ENCODE data around the gene PGS1.
A peak's percentile ranks its signal among the peaks of the same experiment; 100 is the strongest.

The PGS1 gene

GRCh38 chr17:78421534-78422266 is 43.3 kb downstream of the PGS1 start:
- H3K27me3 ChIP-seq (ENCODE audit: insufficient read depth, low read length, poor library complexity): no peaks in the 10 kb centered on the region
- no peak overlapping the region for H3K4me3 ChIP-seq (ENCODE audit: low read depth in 1 of 2, low read length in 2 of 2)
- no peak overlapping the region for H2AFZ ChIP-seq (ENCODE audit: low read depth, low read length)
- H3K4me2 ChIP-seq (ENCODE audit: insufficient read depth, low read length): no peak overlapping the region
- DNase-seq (peak; percentile 59), ATAC-seq (ENCODE audit: insufficient read depth, low read depth) (peak; percentile 74)
- H3K9ac ChIP-seq (ENCODE audit: low read depth, low read length): no peak overlapping the region
- no peaks in the 10 kb centered on the region for H3K9me3 ChIP-seq (ENCODE audit: insufficient read depth, low read length, severe bottlenecking)
- peaks cover 28% of the 10 kb centered on the region for H4K20me1 ChIP-seq (ENCODE audit: insufficient read depth, low read length)
- peaks cover 90% of the 10 kb centered on the region for H3K36me3 ChIP-seq (ENCODE audit: insufficient read depth, low read length)
- no peak overlapping the region for H3K27ac ChIP-seq (ENCODE audit: low read length)
- no peaks in the 10 kb centered on the region for H3K79me2 ChIP-seq (ENCODE audit: insufficient read depth, low read length)
- H3K4me1 ChIP-seq (ENCODE audit: insufficient read depth, low read length): no peaks in the 10 kb centered on the region
- peak; percentile 97 for TF ChIP-seq CTCF (IDR thresholded peaks at IDR 0.05; ENCODE audit: borderline replicate concordance, extremely low read depth, low read length, poor library complexity, severe bottlenecking)
- no peak for TF ChIP-seq EZH2 (IDR thresholded peaks at IDR 0.05; ENCODE audit: borderline replicate concordance, low read depth, low read length, severe bottlenecking)

DNA sequence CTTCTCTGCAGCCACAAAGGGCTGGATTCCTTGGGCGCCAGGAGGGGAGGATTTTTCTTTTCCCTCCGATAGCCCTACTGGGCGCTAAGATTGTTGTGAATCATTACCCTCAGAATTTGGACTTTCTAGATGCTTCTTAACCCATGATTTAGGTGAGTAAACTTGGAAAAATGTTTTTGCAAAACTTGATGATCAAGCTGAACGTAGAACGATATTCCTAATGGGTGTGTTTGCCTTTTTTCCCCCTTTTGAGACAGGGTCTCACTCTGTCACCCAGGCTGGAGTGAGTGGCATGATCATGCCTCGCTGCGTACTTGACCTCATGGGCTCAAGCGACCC is 43.8 kb downstream of the PGS1 start:
- no peak for TF ChIP-seq EZH2 (IDR thresholded peaks at IDR 0.05; ENCODE audit: borderline replicate concordance, low read depth, low read length, severe bottlenecking)
- Histone ChIP-seq H3K27me3 (ENCODE audit: insufficient read depth, low read length, poor library complexity) (no peaks in the 10 kb centered on the region), H3K4me1 (ENCODE audit: insufficient read depth, low read length) (no peaks in the 10 kb centered on the region), H4K20me1 (ENCODE audit: insufficient read depth, low read length) (peaks cover 28% of the 10 kb centered on the region), H3K36me3 (ENCODE audit: insufficient read depth, low read length) (peaks cover 91% of the 10 kb centered on the region), H3K9me3 (ENCODE audit: insufficient read depth, low read length, severe bottlenecking) (no peaks in the 10 kb centered on the region), H3K79me2 (ENCODE audit: insufficient read depth, low read length) (no peaks in the 10 kb centered on the region), H3K9ac (ENCODE audit: low read depth, low read length) (no peak overlapping the region), H3K27ac (ENCODE audit: low read length) (no peak overlapping the region), H3K4me3 (ENCODE audit: low read depth in 1 of 2, low read length in 2 of 2) (no peak overlapping the region), H2AFZ (ENCODE audit: low read depth, low read length) (no peak overlapping the region), H3K4me2 (ENCODE audit: insufficient read depth, low read length) (no peak overlapping the region)
- DNase-seq: no peak
- ATAC-seq (ENCODE audit: insufficient read depth, low read depth): no peak

GRCh38 chr17:78422872-78423588 is 44.6 kb downstream of the PGS1 start:
- H3K4me1 ChIP-seq (ENCODE audit: insufficient read depth, low read length): no peaks in the 10 kb centered on the region
- no peak overlapping the region for H3K27ac ChIP-seq (ENCODE audit: low read length)
- H3K27me3 ChIP-seq (ENCODE audit: insufficient read depth, low read length, poor library complexity): no peaks in the 10 kb centered on the region
- H2AFZ ChIP-seq (ENCODE audit: low read depth, low read length): no peak overlapping the region
- H4K20me1 ChIP-seq (ENCODE audit: insufficient read depth, low read length): peaks cover 28% of the 10 kb centered on the region
- peaks cover 90% of the 10 kb centered on the region for H3K36me3 ChIP-seq (ENCODE audit: insufficient read depth, low read length)
- H3K9me3 ChIP-seq (ENCODE audit: insufficient read depth, low read length, severe bottlenecking): no peaks in the 10 kb centered on the region
- ATAC-seq (ENCODE audit: insufficient read depth, low read depth) (no peak), DNase-seq (no peak)
- no peak overlapping the region for H3K4me3 ChIP-seq (ENCODE audit: low read depth in 1 of 2, low read length in 2 of 2)
- no peak overlapping the region for H3K9ac ChIP-seq (ENCODE audit: low read depth, low read length)
- H3K4me2 ChIP-seq (ENCODE audit: insufficient read depth, low read length): no peak overlapping the region
- TF ChIP-seq CTCF (IDR thresholded peaks at IDR 0.05; ENCODE audit: borderline replicate concordance, extremely low read depth, low read length, poor library complexity, severe bottlenecking): no peak
- no peak for TF ChIP-seq EZH2 (IDR thresholded peaks at IDR 0.05; ENCODE audit: borderline replicate concordance, low read depth, low read length, severe bottlenecking)
- H3K79me2 ChIP-seq (ENCODE audit: insufficient read depth, low read length): no peaks in the 10 kb centered on the region

GRCh38 chr17:78423961-78424675 is 45.7 kb downstream of the PGS1 start:
- Histone ChIP-seq H3K27ac (ENCODE audit: low read length) (no peak overlapping the region), H3K4me2 (ENCODE audit: insufficient read depth, low read length) (no peak overlapping the region), H2AFZ (ENCODE audit: low read depth, low read length) (no peak overlapping the region), H3K79me2 (ENCODE audit: insufficient read depth, low read length) (no peaks in the 10 kb centered on the region), H3K36me3 (ENCODE audit: insufficient read depth, low read length) (peaks cover 91% of the 10 kb centered on the region), H3K4me1 (ENCODE audit: insufficient read depth, low read length) (no peaks in the 10 kb centered on the region), H3K27me3 (ENCODE audit: insufficient read depth, low read length, poor library complexity) (no peaks in the 10 kb centered on the region), H3K9ac (ENCODE audit: low read depth, low read length) (no peak overlapping the region), H3K9me3 (ENCODE audit: insufficient read depth, low read length, severe bottlenecking) (no peaks in the 10 kb centered on the region), H4K20me1 (ENCODE audit: insufficient read depth, low read length) (peaks cover 28% of the 10 kb centered on the region), H3K4me3 (ENCODE audit: low read depth in 1 of 2, low read length in 2 of 2) (no peak overlapping the region)
- ATAC-seq (ENCODE audit: insufficient read depth, low read depth): no peak
- TF ChIP-seq EZH2 (IDR thresholded peaks at IDR 0.05; ENCODE audit: borderline replicate concordance, low read depth, low read length, severe bottlenecking): no peak
- no peak for TF ChIP-seq CTCF (IDR thresholded peaks at IDR 0.05; ENCODE audit: borderline replicate concordance, extremely low read depth, low read length, poor library complexity, severe bottlenecking)
- no peak for DNase-seq

Measured in DND-41 (cell line).